K562 (cell line): ENCODE results near the gene HYAL1. TPM values are rescaled to one million over a fixed set of nuclear protein-coding genes. Genes with fewer than 3 reads are reported as not detected.

ENCODE experiments used
- ATF1 ChIP-seq, 2 experiments: fragments of 450-650 bp in 1 of 2; IDR thresholded peaks; 2 replicates each; pipeline ENCODE4 v1.6.1; 2016; ENCODE audit warnings: missing compliant biosample characterization in 1 of 2, missing genetic modification characterization in 1 of 2
- DIDO1 ChIP-seq: fragments of 450-650 bp; IDR thresholded peaks from 2 replicates; pipeline ENCODE4 v1.6.1; 2016; ENCODE audit warnings: low read depth, missing biosample characterization, missing genetic modification characterization
- FOXK1 ChIP-seq: sonication (generic); formaldehyde crosslinking; IDR thresholded peaks from 2 replicates; pipeline ENCODE4 v1.8.0; 2022; ENCODE audit warnings: missing genetic modification reagents, mild to moderate bottlenecking, borderline replicate concordance
- HMG20A ChIP-seq: fragments of 450-650 bp; formaldehyde crosslinking; conservative IDR thresholded peaks from 2 replicates; pipeline ENCODE4 v1.4.0; 2020; ENCODE audit warnings: mild to moderate bottlenecking, mixed read lengths
- POLR2B ChIP-seq: fragments of 450-650 bp; IDR thresholded peaks from 2 replicates; pipeline ENCODE4 v1.6.1; 2018; ENCODE audit warnings: low read depth; ENCODE audit not compliant: partially characterized antibody
- RFX1 ChIP-seq: fragments of 450-650 bp; IDR thresholded peaks from 2 replicates; pipeline ENCODE4 v1.6.1; 2016; ENCODE audit warnings: mild to moderate bottlenecking, moderate library complexity
- SFPQ ChIP-seq: fragments of 200-400 bp; formaldehyde crosslinking; IDR thresholded peaks from 2 replicates; pipeline ENCODE4 v1.6.1; 2017; ENCODE audit warnings: mild to moderate bottlenecking, low read depth, low read length, moderate library complexity
- TAF7 ChIP-seq: fragments of 450-650 bp; IDR thresholded peaks from 2 replicates; pipeline ENCODE4 v1.6.1; 2016; ENCODE audit warnings: missing genetic modification characterization, missing compliant biosample characterization
- TAL1 ChIP-seq: fragments of 450-650 bp; IDR thresholded peaks from 2 replicates; pipeline ENCODE4 v1.6.1; 2016; ENCODE audit warnings: mild to moderate bottlenecking
- TCF7L2 ChIP-seq: fragments of 150-350 bp; IDR thresholded peaks from 2 replicates; pipeline ENCODE4 v1.6.1; 2016; ENCODE audit warnings: low read depth, mild to moderate bottlenecking, low read length, moderate library complexity
- TEAD4 ChIP-seq, 2 experiments: sonication (generic) in 1 of 2; formaldehyde crosslinking in 1 of 2; IDR thresholded peaks; 2 replicates each; pipeline versions ENCODE4 v1.6.1 to v1.8.0; 2012 to 2022; ENCODE audit warnings: borderline replicate concordance in 1 of 2, inconsistent platforms in 1 of 2, low read length in 1 of 2, mild to moderate bottlenecking in 1 of 2, missing genetic modification reagents in 1 of 2
- ZBTB17 ChIP-seq: fragments of 450-650 bp; formaldehyde crosslinking; IDR thresholded peaks from 2 replicates; pipeline ENCODE4 v1.4.0; 2020; ENCODE audit warnings: mild to moderate bottlenecking
- ZBTB7A ChIP-seq: IDR thresholded peaks from 2 replicates; pipeline ENCODE4 v1.6.1; 2011; ENCODE audit warnings: low read depth, mild to moderate bottlenecking, low read length, moderate library complexity, borderline replicate concordance; ENCODE audit not compliant: control insufficient read depth
- ZNF24 ChIP-seq: fragments of 450-650 bp; IDR thresholded peaks from 2 replicates; pipeline ENCODE4 v1.6.1; 2016
- polyA plus RNA-seq, 8 experiments: library from polyadenylated mRNA; depleted of rRNA in 4 of 8; stranded (reverse) in 5 of 8; unstranded in 3 of 8; fragments of >200 nt; fragmentation: Nextera tagmentation in 2 of 8; fragmentation: Illumina TruSeq in 1 of 8; extraction: Ambion mirVana in 2 of 8; extraction: Trizol in 1 of 8; gene quantifications; 2 replicates each; pipeline versions ENCODE4 v1.2.1 to v1.2.3, GENCODE V29; 2011 to 2014; ENCODE audit warnings: inconsistent platforms in 1 of 8, missing spikeins in 1 of 8
- total RNA-seq, 7 experiments: library from RNA; depleted of rRNA in 6 of 7; stranded (reverse); fragments of >200 nt in 6 of 7; fragmentation: Illumina TruSeq in 2 of 7; extraction: Trizol in 2 of 7; gene quantifications; 2 replicates each; pipeline versions ENCODE4 v1.2.1 to v1.2.3, GENCODE V29; 2011 to 2021; ENCODE audit warnings: low replicate concordance in 1 of 7
- TF ChIP-seq, protein P1 (sequence below): fragments of 450-650 bp; formaldehyde crosslinking; IDR thresholded peaks from 2 replicates; pipeline ENCODE4 v1.4.0; 2020; ENCODE audit warnings: mild to moderate bottlenecking, mixed read lengths
- TF ChIP-seq, protein P2 (sequence below): fragments of 450-650 bp; formaldehyde crosslinking; IDR thresholded peaks from 2 replicates; pipeline ENCODE4 v1.4.0; 2020; ENCODE audit warnings: mild to moderate bottlenecking, moderate library complexity
- TF ChIP-seq, protein P3 (sequence below): fragments of 450-650 bp; IDR thresholded peaks from 2 replicates; pipeline ENCODE4 v1.7.0; 2016; ENCODE audit warnings: borderline replicate concordance
- TF ChIP-seq, protein P4 (sequence below): fragments of 450-650 bp; IDR thresholded peaks from 2 replicates; pipeline ENCODE4 v1.6.1; 2016; ENCODE audit warnings: mild to moderate bottlenecking

Gene HYAL1
- total and polyA plus RNA-seq, 9 of the 15 experiments (the other 6 are each of a cell fraction or from before 2014, with no cell fraction given), result 1.4 to 8.5 (median 4.7) TPM

- TF ChIP-seq, protein P1, sequence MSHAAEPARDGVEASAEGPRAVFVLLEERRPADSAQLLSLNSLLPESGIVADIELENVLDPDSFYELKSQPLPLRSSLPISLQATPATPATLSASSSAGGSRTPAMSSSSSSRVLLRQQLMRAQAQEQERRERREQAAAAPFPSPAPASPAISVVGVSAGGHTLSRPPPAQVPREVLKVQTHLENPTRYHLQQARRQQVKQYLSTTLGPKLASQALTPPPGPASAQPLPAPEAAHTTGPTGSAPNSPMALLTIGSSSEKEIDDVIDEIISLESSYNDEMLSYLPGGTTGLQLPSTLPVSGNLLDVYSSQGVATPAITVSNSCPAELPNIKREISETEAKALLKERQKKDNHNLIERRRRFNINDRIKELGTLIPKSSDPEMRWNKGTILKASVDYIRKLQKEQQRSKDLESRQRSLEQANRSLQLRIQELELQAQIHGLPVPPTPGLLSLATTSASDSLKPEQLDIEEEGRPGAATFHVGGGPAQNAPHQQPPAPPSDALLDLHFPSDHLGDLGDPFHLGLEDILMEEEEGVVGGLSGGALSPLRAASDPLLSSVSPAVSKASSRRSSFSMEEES (CRISPR knock-in tag), result no peak
- TF ChIP-seq TAL1 (no peak), ZBTB7A (no peak; the same call in 1 of the 2 replicates), ZNF24 (no peak), ZBTB17 (CRISPR knock-in tag) (0 out of 2 replicates have a peak, but pooled peaks have one; percentile 61), SFPQ (no peak), HMG20A (CRISPR knock-in tag) (no peak), FOXK1 (CRISPR knock-in tag) (no peak), TCF7L2 (no peak), ATF1 (CRISPR knock-in tag; IDR thresholded peaks at IDR 0.05) (no peak), ATF1 (tag; IDR thresholded peaks at IDR 0.05) (peak; percentile 84), RFX1 (no peak), DIDO1 (tag) (no peak), TEAD4 (IDR thresholded peaks at IDR 0.05; ENCODE audit: low read length) (no peak), TEAD4 (CRISPR knock-in tag; IDR thresholded peaks at IDR 0.05; ENCODE audit: borderline replicate concordance) (no peak), TAF7 (tag) (no peak), POLR2B (peak; percentile 72)
- TF ChIP-seq, protein P2, sequence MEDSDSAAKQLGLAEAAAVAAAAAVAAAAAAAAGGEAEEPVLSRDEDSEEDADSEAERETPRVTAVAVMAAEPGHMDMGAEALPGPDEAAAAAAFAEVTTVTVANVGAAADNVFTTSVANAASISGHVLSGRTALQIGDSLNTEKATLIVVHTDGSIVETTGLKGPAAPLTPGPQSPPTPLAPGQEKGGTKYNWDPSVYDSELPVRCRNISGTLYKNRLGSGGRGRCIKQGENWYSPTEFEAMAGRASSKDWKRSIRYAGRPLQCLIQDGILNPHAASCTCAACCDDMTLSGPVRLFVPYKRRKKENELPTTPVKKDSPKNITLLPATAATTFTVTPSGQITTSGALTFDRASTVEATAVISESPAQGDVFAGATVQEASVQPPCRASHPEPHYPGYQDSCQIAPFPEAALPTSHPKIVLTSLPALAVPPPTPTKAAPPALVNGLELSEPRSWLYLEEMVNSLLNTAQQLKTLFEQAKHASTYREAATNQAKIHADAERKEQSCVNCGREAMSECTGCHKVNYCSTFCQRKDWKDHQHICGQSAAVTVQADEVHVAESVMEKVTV, result no peak
- TF ChIP-seq, protein P3, sequence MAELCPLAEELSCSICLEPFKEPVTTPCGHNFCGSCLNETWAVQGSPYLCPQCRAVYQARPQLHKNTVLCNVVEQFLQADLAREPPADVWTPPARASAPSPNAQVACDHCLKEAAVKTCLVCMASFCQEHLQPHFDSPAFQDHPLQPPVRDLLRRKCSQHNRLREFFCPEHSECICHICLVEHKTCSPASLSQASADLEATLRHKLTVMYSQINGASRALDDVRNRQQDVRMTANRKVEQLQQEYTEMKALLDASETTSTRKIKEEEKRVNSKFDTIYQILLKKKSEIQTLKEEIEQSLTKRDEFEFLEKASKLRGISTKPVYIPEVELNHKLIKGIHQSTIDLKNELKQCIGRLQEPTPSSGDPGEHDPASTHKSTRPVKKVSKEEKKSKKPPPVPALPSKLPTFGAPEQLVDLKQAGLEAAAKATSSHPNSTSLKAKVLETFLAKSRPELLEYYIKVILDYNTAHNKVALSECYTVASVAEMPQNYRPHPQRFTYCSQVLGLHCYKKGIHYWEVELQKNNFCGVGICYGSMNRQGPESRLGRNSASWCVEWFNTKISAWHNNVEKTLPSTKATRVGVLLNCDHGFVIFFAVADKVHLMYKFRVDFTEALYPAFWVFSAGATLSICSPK, result no peak
- TF ChIP-seq, protein P4, sequence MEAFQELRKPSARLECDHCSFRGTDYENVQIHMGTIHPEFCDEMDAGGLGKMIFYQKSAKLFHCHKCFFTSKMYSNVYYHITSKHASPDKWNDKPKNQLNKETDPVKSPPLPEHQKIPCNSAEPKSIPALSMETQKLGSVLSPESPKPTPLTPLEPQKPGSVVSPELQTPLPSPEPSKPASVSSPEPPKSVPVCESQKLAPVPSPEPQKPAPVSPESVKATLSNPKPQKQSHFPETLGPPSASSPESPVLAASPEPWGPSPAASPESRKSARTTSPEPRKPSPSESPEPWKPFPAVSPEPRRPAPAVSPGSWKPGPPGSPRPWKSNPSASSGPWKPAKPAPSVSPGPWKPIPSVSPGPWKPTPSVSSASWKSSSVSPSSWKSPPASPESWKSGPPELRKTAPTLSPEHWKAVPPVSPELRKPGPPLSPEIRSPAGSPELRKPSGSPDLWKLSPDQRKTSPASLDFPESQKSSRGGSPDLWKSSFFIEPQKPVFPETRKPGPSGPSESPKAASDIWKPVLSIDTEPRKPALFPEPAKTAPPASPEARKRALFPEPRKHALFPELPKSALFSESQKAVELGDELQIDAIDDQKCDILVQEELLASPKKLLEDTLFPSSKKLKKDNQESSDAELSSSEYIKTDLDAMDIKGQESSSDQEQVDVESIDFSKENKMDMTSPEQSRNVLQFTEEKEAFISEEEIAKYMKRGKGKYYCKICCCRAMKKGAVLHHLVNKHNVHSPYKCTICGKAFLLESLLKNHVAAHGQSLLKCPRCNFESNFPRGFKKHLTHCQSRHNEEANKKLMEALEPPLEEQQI, result no peak
Observed at GRCh38 chr3:50337175-50337861, 33.9 kb upstream of the HYAL1 start (continued).
